GM12874 (cell line): ENCODE results near the gene CACNB4.

Experiments used
- TF ChIP-seq, protein P1 (sequence below): IDR thresholded peaks from 2 replicates; pipeline ENCODE4 v1.5.1; 2011; ENCODE audit warnings: low read depth, mild to moderate bottlenecking, control low read depth, low read length, moderate library complexity; ENCODE audit not compliant: insufficient read depth

CACNB4 gene

GRCh38 chr2:152025678-152026287 is 73.1 kb downstream of the CACNB4 start:
- TF ChIP-seq, protein P1, sequence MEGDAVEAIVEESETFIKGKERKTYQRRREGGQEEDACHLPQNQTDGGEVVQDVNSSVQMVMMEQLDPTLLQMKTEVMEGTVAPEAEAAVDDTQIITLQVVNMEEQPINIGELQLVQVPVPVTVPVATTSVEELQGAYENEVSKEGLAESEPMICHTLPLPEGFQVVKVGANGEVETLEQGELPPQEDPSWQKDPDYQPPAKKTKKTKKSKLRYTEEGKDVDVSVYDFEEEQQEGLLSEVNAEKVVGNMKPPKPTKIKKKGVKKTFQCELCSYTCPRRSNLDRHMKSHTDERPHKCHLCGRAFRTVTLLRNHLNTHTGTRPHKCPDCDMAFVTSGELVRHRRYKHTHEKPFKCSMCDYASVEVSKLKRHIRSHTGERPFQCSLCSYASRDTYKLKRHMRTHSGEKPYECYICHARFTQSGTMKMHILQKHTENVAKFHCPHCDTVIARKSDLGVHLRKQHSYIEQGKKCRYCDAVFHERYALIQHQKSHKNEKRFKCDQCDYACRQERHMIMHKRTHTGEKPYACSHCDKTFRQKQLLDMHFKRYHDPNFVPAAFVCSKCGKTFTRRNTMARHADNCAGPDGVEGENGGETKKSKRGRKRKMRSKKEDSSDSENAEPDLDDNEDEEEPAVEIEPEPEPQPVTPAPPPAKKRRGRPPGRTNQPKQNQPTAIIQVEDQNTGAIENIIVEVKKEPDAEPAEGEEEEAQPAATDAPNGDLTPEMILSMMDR: peak; percentile 95

DNA sequence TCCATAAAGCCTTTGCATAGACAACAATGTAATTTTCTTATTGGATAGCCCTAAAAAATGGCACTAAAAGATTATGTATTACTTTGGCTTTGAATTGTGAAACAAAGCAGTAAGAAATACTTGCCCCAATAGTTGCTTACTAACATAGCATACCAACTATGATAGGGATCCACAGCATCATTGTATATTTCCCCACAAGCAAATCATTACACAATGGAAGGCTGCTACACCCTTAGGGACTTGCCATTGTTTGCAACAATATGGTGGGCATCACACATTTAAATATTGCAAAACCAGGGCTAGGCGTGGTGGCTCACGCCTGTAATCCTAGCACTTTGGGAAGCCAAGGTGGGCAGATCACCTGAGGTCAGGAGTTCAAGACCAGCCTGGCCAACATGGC is 74.4 kb downstream of the CACNB4 start:
- TF ChIP-seq, protein P1: no peak

DNA sequence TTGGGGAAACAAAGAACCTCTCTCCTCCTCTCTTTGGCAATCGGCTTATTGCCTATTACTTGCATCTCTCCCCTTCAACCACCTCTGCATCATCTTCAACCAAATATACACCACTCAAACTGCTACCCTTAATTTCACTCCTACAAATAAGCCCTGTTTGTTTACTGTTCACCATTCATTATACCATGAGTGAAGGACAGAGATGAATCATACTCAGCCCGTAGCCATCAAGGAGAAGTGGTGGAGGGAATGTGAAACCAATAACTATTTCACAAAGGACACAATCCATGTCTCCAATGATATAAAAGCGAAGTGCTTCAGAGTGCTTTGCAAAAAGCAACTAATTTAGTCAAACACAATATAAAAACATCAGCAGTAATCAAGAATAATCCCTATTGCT is 76.8 kb downstream of the CACNB4 start:
- TF ChIP-seq, protein P1: no peak

DNA sequence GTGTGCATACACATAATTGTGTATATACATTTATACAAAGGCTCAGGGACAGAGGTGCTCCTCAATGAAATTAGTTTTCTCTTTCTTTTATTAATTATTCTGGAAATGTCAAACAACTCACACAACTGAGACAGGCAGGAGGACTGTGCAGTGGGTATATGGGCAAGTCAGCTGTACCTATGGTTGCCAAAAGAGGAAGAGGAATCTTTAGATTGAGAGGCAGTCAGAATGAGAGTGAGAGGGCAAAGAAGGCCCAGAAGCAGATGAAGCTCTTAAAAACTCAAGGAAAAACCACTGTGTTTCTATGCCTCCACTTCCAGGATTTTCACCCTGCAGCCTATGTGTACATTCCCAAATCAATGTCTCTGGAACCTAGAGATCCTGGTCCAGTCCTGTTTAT is 79.1 kb downstream of the CACNB4 start:
- TF ChIP-seq, protein P1: no peak

GRCh38 chr2:152016181-152017120 is 82.4 kb downstream of the CACNB4 start:
- TF ChIP-seq, protein P1: no peak

- TF ChIP-seq, protein P1: no peak
Observed at GRCh38 chr2:152015552-152015951, 83.3 kb downstream of the CACNB4 start.

GRCh38 chr2:152012697-152013096 is 86.1 kb downstream of the CACNB4 start:
- TF ChIP-seq, protein P1: no peak
